ENCODE results near the gene EYA2.

Gene EYA2

DNA sequence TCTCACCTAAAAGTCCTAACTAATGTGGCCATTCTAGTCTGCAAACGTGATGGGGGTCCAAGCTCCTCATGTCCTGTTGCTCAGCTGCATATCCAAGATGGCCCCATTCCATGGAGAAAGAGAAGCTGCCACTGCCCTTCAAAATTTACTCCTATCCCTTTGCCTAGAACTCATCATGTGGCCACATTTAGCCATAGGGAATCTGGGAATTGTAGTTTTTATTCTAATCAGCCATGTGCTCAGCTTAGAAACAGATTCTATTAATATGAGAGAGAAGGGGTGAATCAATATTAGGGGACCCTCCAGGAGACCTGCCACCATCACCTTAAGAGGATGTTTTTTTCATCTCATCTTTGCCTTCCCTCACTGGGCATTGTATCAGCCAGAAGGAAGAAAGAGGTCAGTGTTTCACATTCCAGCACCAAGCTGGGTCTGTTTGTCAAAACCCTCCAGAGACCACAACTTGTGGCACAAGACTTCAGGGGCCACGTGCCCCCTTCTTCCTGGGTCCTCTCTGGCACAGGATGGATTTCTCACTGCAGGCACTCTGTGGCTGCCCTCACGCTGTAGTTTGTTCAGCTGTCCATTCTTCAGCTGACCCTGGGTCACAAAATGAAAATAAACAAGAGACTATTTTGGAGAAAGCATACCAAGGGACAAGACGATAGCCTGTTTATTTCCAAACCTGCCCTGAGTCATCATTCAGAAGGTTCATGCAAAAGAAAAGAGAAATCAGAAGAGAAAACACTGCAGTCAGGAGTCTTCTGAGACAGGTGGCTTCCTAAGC, 172.0 kb downstream of the EYA2 start:
- H2BK120ac ChIP-seq (ENCODE audit: low read depth, low read length): no peak overlapping the region
- no peaks in the 10 kb centered on the region for H3K79me1 ChIP-seq (ENCODE audit: low read depth, low read length)
- no peak overlapping the region for H3K4me2 ChIP-seq (ENCODE audit: insufficient read depth, low read length, poor library complexity, severe bottlenecking)
- no peak overlapping the region for H3K23ac ChIP-seq (ENCODE audit: low read depth, low read length, poor library complexity)
- H4K91ac ChIP-seq (ENCODE audit: low read depth, low read length, poor library complexity): no peak overlapping the region
- no peak overlapping the region for H3K14ac ChIP-seq (ENCODE audit: low read length)
- H2BK15ac ChIP-seq (ENCODE audit: low read length): no peak overlapping the region
- WGBS, 2 donors (ENCODE audit: extremely low coverage in 2 of 2, insufficient read length in 2 of 2, insufficient replicate concordance in 1 of 2): no CpG with 5 or more reads among the region's 4 CpGs
- no peak overlapping the region for H2BK5ac ChIP-seq (ENCODE audit: low read length)
- no peak overlapping the region for H2AK5ac ChIP-seq (ENCODE audit: low read depth, low read length)
- H3K9ac ChIP-seq (ENCODE audit: low read depth, low read length, poor library complexity): no peak overlapping the region
- DNase-seq (ENCODE audit: low spot score): no peak
- no peak overlapping the region for H2AFZ ChIP-seq (ENCODE audit: low read length)
- no peak overlapping the region for H3K27ac ChIP-seq (replicated peaks; ENCODE audit: low read length)
- no peaks in the 10 kb centered on the region for H3K36me3 ChIP-seq (replicated peaks in 1 of 2; ENCODE audit: control insufficient read depth in 2 of 2, insufficient read depth in 2 of 2, low read length in 2 of 2)
- no peaks in the 10 kb centered on the region for H3K27me3 ChIP-seq (ENCODE audit: control insufficient read depth in 3 of 3, insufficient read depth in 3 of 3, low read depth in 1 of 3, low read length in 3 of 3)
- peaks cover 0 to 4% of the 10 kb centered on the region in 2 donors for H3K4me1 ChIP-seq (ENCODE audit: control insufficient read depth in 2 of 2, insufficient read depth in 1 of 2, low read depth in 1 of 2, low read length in 2 of 2)
- H3K18ac ChIP-seq (ENCODE audit: low read length): no peak overlapping the region
- H3K4ac ChIP-seq (ENCODE audit: low read length): no peak overlapping the region
- no peak overlapping the region for H4K8ac ChIP-seq (ENCODE audit: low read depth, low read length)
- H2BK12ac ChIP-seq (ENCODE audit: low read length): no peak overlapping the region
- H3K9me3 ChIP-seq (replicated peaks in 1 of 2; ENCODE audit: control insufficient read depth in 2 of 2, insufficient read depth in 1 of 2, low read depth in 1 of 2, low read length in 2 of 2): peaks cover 0 to 6% of the 10 kb centered on the region in 2 donors
- no peak overlapping the region for H3K4me3 ChIP-seq (ENCODE audit: low read length in 2 of 2)

DNA sequence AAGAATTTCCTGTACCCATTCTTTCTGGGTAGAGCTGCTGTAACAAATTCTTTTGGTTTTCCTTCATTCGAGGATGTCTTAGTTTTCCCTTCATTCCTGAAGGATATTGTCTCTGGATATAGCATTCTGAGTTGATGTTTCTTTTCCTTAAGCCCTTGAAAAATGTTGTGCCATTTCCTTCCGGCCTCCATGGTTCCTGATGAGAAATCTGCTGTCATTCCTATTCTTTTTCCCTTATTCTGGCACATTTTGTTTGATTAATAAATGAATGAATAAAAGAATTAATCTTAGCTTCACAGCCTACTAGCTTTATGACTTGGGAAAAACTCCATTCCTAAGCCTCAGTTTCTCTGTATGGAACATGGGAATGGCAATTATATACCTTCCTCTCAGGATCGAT, 173.1 kb downstream of the EYA2 start:
- H3K4me2 ChIP-seq (ENCODE audit: insufficient read depth, low read length, poor library complexity, severe bottlenecking): no peak overlapping the region
- H2BK5ac ChIP-seq (ENCODE audit: low read length): no peak overlapping the region
- H3K18ac ChIP-seq (ENCODE audit: low read length): no peak overlapping the region
- H3K27me3 ChIP-seq (ENCODE audit: control insufficient read depth in 3 of 3, insufficient read depth in 3 of 3, low read depth in 1 of 3, low read length in 3 of 3): no peaks in the 10 kb centered on the region
- H3K36me3 ChIP-seq (replicated peaks in 1 of 2; ENCODE audit: control insufficient read depth in 2 of 2, insufficient read depth in 2 of 2, low read length in 2 of 2): no peaks in the 10 kb centered on the region
- H3K23ac ChIP-seq (ENCODE audit: low read depth, low read length, poor library complexity): no peak overlapping the region
- H3K9me3 ChIP-seq (replicated peaks in 1 of 2; ENCODE audit: control insufficient read depth in 2 of 2, insufficient read depth in 1 of 2, low read depth in 1 of 2, low read length in 2 of 2): peaks cover 0 to 3% of the 10 kb centered on the region in 2 donors
- no peak overlapping the region for H3K27ac ChIP-seq (replicated peaks; ENCODE audit: low read length)
- no peak overlapping the region for H3K14ac ChIP-seq (ENCODE audit: low read length)
- no peak overlapping the region for H3K4ac ChIP-seq (ENCODE audit: low read length)
- no peak overlapping the region for H2BK120ac ChIP-seq (ENCODE audit: low read depth, low read length)
- no peak for DNase-seq (ENCODE audit: low spot score)
- peaks cover 0 to 3% of the 10 kb centered on the region in 2 donors for H3K4me1 ChIP-seq (ENCODE audit: control insufficient read depth in 2 of 2, insufficient read depth in 1 of 2, low read depth in 1 of 2, low read length in 2 of 2)
- no peak overlapping the region for H2BK12ac ChIP-seq (ENCODE audit: low read length)
- no CpG with 5 or more reads among the region's 3 CpGs for WGBS, 2 donors (ENCODE audit: extremely low coverage in 2 of 2, insufficient read length in 2 of 2, insufficient replicate concordance in 1 of 2)
- no peak overlapping the region for H4K91ac ChIP-seq (ENCODE audit: low read depth, low read length, poor library complexity)
- no peak overlapping the region for H2BK15ac ChIP-seq (ENCODE audit: low read length)
- H2AFZ ChIP-seq (ENCODE audit: low read length): no peak overlapping the region
- H3K9ac ChIP-seq (ENCODE audit: low read depth, low read length, poor library complexity): no peak overlapping the region
- H3K4me3 ChIP-seq (ENCODE audit: low read length in 2 of 2): no peak overlapping the region
- no peak overlapping the region for H4K8ac ChIP-seq (ENCODE audit: low read depth, low read length)
- H2AK5ac ChIP-seq (ENCODE audit: low read depth, low read length): no peak overlapping the region
- no peaks in the 10 kb centered on the region for H3K79me1 ChIP-seq (ENCODE audit: low read depth, low read length)

DNA sequence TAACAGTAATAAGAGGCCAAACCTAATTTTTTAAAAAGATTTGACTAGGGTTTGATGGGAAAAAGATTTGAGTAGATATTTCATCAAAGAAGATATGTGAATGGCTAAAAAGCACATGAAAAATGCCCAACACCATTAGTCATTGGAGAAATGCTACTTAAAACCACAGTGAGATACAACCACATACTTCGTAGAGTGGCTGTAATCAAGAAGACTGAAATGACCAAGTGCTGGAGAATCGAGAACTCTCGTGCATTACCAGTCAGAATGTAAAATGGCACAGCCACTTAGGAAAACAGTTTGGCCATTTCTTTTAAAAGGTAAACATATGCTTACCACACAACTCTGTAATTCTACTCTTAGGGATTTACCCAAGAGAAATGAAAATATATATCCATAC, 175.5 kb downstream of the EYA2 start:
- H2BK120ac ChIP-seq (ENCODE audit: low read depth, low read length): no peak overlapping the region
- peaks cover 0 to 8% of the 10 kb centered on the region in 2 donors for H3K9me3 ChIP-seq (replicated peaks in 1 of 2; ENCODE audit: control insufficient read depth in 2 of 2, insufficient read depth in 1 of 2, low read depth in 1 of 2, low read length in 2 of 2)
- H3K79me1 ChIP-seq (ENCODE audit: low read depth, low read length): no peaks in the 10 kb centered on the region
- no peak overlapping the region for H3K14ac ChIP-seq (ENCODE audit: low read length)
- H3K18ac ChIP-seq (ENCODE audit: low read length): no peak overlapping the region
- no peak overlapping the region for H2BK12ac ChIP-seq (ENCODE audit: low read length)
- H2AFZ ChIP-seq (ENCODE audit: low read length): no peak overlapping the region
- no peak overlapping the region for H3K4me2 ChIP-seq (ENCODE audit: insufficient read depth, low read length, poor library complexity, severe bottlenecking)
- H3K4me3 ChIP-seq (ENCODE audit: low read length in 2 of 2): no peak overlapping the region
- no peak overlapping the region for H2BK15ac ChIP-seq (ENCODE audit: low read length)
- H3K4ac ChIP-seq (ENCODE audit: low read length): no peak overlapping the region
- no peak overlapping the region for H4K8ac ChIP-seq (ENCODE audit: low read depth, low read length)
- WGBS, 2 donors (ENCODE audit: extremely low coverage in 2 of 2, insufficient read length in 2 of 2, insufficient replicate concordance in 1 of 2): no CpG with 5 or more reads among the region's 3 CpGs
- no peak overlapping the region for H3K23ac ChIP-seq (ENCODE audit: low read depth, low read length, poor library complexity)
- no peak overlapping the region for H3K27ac ChIP-seq (replicated peaks; ENCODE audit: low read length)
- H2AK5ac ChIP-seq (ENCODE audit: low read depth, low read length): no peak overlapping the region
- H3K9ac ChIP-seq (ENCODE audit: low read depth, low read length, poor library complexity): no peak overlapping the region
- no peaks in the 10 kb centered on the region for H3K27me3 ChIP-seq (ENCODE audit: control insufficient read depth in 3 of 3, insufficient read depth in 3 of 3, low read depth in 1 of 3, low read length in 3 of 3)
- H4K91ac ChIP-seq (ENCODE audit: low read depth, low read length, poor library complexity): no peak overlapping the region
- DNase-seq (ENCODE audit: low spot score): no peak
- H2BK5ac ChIP-seq (ENCODE audit: low read length): no peak overlapping the region
- H3K36me3 ChIP-seq (replicated peaks in 1 of 2; ENCODE audit: control insufficient read depth in 2 of 2, insufficient read depth in 2 of 2, low read length in 2 of 2): no peaks in the 10 kb centered on the region
- no peaks in the 10 kb centered on the region for H3K4me1 ChIP-seq (ENCODE audit: control insufficient read depth in 2 of 2, insufficient read depth in 1 of 2, low read depth in 1 of 2, low read length in 2 of 2)

DNA sequence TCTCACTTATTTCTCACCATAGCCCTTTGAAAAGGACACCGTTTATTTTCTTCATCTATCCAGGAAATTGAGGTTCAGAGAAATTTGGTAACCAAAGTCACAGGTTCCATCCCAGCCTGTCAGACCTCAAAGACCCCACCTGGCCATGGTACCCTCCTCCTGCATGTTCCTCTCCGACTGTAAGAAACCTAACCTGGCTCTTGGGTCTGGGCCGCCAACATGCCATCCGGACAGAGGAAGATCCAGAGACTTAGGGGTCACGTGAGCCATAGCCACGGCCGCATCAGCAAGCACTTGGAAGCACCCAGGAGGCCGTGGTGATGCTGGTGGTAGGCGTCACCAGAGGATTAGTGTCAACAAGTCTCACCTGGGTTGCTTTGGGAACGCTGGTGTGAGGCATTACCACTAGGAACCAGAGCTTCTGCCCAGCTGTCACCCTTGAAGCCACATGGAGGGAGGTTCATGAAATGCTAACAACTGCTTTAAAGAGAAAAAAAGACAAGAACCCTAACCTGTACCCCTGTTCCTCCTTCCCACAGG, 177.1 kb downstream of the EYA2 start:
- H3K9me3 ChIP-seq (replicated peaks in 1 of 2; ENCODE audit: control insufficient read depth in 2 of 2, insufficient read depth in 1 of 2, low read depth in 1 of 2, low read length in 2 of 2): peaks cover 0 to 11% of the 10 kb centered on the region in 2 donors
- H3K23ac ChIP-seq (ENCODE audit: low read depth, low read length, poor library complexity): no peak overlapping the region
- no peak overlapping the region for H4K91ac ChIP-seq (ENCODE audit: low read depth, low read length, poor library complexity)
- no peak overlapping the region for H2AK5ac ChIP-seq (ENCODE audit: low read depth, low read length)
- H3K27ac ChIP-seq (replicated peaks; ENCODE audit: low read length): no peak overlapping the region
- H3K79me1 ChIP-seq (ENCODE audit: low read depth, low read length): no peaks in the 10 kb centered on the region
- peaks cover 0 to 1% of the 10 kb centered on the region in 2 donors for H3K36me3 ChIP-seq (replicated peaks in 1 of 2; ENCODE audit: control insufficient read depth in 2 of 2, insufficient read depth in 2 of 2, low read length in 2 of 2)
- H3K4me1 ChIP-seq (ENCODE audit: control insufficient read depth in 2 of 2, insufficient read depth in 1 of 2, low read depth in 1 of 2, low read length in 2 of 2): no peaks in the 10 kb centered on the region
- H3K4me3 ChIP-seq (ENCODE audit: low read length in 2 of 2): no peak overlapping the region
- WGBS, 2 donors (ENCODE audit: extremely low coverage in 2 of 2, insufficient read length in 2 of 2, insufficient replicate concordance in 1 of 2): no CpG with 5 or more reads among the region's 10 CpGs
- H2BK5ac ChIP-seq (ENCODE audit: low read length): no peak overlapping the region
- H3K9ac ChIP-seq (ENCODE audit: low read depth, low read length, poor library complexity): no peak overlapping the region
- peaks cover 0 to 2% (median 0%) of the 10 kb centered on the region in 3 experiments for H3K27me3 ChIP-seq (ENCODE audit: control insufficient read depth in 3 of 3, insufficient read depth in 3 of 3, low read depth in 1 of 3, low read length in 3 of 3)
- no peak overlapping the region for H2AFZ ChIP-seq (ENCODE audit: low read length)
- no peak overlapping the region for H2BK120ac ChIP-seq (ENCODE audit: low read depth, low read length)
- no peak for DNase-seq (ENCODE audit: low spot score)
- no peak overlapping the region for H3K14ac ChIP-seq (ENCODE audit: low read length)
- no peak overlapping the region for H2BK15ac ChIP-seq (ENCODE audit: low read length)
- no peak overlapping the region for H3K4me2 ChIP-seq (ENCODE audit: insufficient read depth, low read length, poor library complexity, severe bottlenecking)
- no peak overlapping the region for H2BK12ac ChIP-seq (ENCODE audit: low read length)
- H3K18ac ChIP-seq (ENCODE audit: low read length): no peak overlapping the region
- no peak overlapping the region for H4K8ac ChIP-seq (ENCODE audit: low read depth, low read length)
- no peak overlapping the region for H3K4ac ChIP-seq (ENCODE audit: low read length)

Data from neuronal stem cell (in vitro differentiated cells).